ENCODE measurements around the gene FOXG1.

DNA sequence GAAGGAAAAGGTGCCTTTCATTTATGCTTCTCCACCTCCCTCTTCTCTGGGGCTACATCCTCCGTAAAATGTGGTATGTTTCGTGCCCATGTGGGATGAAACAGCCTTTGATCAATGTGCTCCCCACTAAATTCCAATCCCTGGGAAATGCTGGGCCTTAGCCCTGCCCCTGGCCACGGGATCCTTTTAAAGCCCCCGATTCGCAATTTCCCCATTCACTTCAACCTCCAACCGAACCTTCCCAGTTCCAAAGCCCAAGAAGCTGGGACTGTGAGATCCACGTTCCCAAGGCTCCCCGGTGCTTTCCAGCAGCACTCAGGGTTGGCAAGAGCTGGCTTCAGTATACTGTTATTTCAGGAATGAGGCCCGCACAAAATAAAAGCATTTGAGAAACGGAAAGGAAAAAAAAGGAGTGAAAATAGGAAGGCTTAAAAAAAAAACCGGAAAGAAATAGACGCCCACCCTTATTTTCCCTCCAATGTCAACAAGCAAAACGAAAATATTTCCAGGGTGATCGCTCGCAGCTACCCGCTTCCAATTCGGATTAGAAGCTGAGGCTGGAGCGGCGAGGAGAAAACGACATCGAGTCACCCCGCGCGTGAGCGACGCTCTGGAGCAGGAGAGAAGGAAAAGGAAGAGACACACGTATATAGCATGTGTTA, 1.3 kb upstream of the FOXG1 start:
- TF ChIP-seq CTCF (conservative IDR thresholded peaks at IDR 0.05; ENCODE audit: low read depth, low read length) (no peak), SMC3 (IDR thresholded peaks at IDR 0.05; ENCODE audit: low read depth, low read length) (no peak)
